H1 (cell line): ENCODE measurements around the gene TMEM212. TPM values are rescaled to one million over a fixed set of nuclear protein-coding genes. Genes with fewer than 3 reads are reported as not detected.

Experiments
- CTCF ChIA-PET: fragments of 300-600 bp; sonication (Branson Sonifier 250); formaldehyde crosslinking; loops from one replicate; lab custom pipeline; 2021; ENCODE audit not compliant: partially characterized antibody; lab: Charles Lee
- POLR2A ChIA-PET: fragments of 300-600 bp; sonication (Branson Sonifier 250); formaldehyde crosslinking; loops from one replicate; lab custom pipeline; 2021; ENCODE audit warnings: inconsistent platforms; ENCODE audit not compliant: partially characterized antibody; lab: Charles Lee
- DNase-seq, 2 experiments: peaks; one replicate each; pipeline versions ENCODE4 v3.0.0 to v3.0.0-alpha.2; 2010 to 2022; ENCODE audit warnings: low spot score in 2 of 2, low read depth in 1 of 2, mixed read lengths in 1 of 2
- FAIRE-seq: peaks from 2 replicates; lab custom pipeline; 2011; peaks lifted over from hg19 to GRCh38; lab: Jason Lieb, UNC
- H2AFZ ChIP-seq: 2 replicates; pipeline ENCODE4 v1.8.1; 2012; ENCODE audit warnings: low read length, inconsistent platforms
- H2AK5ac ChIP-seq: 2 replicates; pipeline ENCODE4 v1.6.1; 2013; ENCODE audit warnings: low read depth, low read length
- H2BK120ac ChIP-seq: replicated peaks from 2 replicates; pipeline ENCODE3; 2013; ENCODE audit warnings: low read depth, low read length, inconsistent platforms
- H2BK12ac ChIP-seq: 2 replicates; pipeline ENCODE4 v1.6.1; 2013; ENCODE audit warnings: low read depth, low read length
- H2BK15ac ChIP-seq: 2 replicates; pipeline ENCODE4 v1.6.1; 2013; ENCODE audit warnings: low read length
- H2BK20ac ChIP-seq: 2 replicates; pipeline ENCODE4 v1.6.1; 2013; ENCODE audit warnings: low read length
- H2BK5ac ChIP-seq: 2 replicates; pipeline ENCODE4 v1.6.1; 2013; ENCODE audit warnings: low read depth, low read length
- H3K14ac ChIP-seq: 2 replicates; pipeline ENCODE4 v1.6.1; 2013; ENCODE audit warnings: inconsistent platforms; ENCODE audit not compliant: insufficient read length
- H3K18ac ChIP-seq: 2 replicates; pipeline ENCODE4 v1.6.1; 2013; ENCODE audit warnings: low read length; ENCODE audit errors: extremely low read depth
- H3K23ac ChIP-seq: 2 replicates; pipeline ENCODE4 v1.6.1; 2013; ENCODE audit warnings: inconsistent platforms; ENCODE audit not compliant: insufficient read length
- H3K23me2 ChIP-seq: 2 replicates; pipeline ENCODE4 v1.6.1; 2013; ENCODE audit warnings: low read depth, low read length
- H3K27ac ChIP-seq: 2 replicates; pipeline ENCODE4 v1.6.1; 2011; ENCODE audit warnings: low read depth, low read length, inconsistent platforms
- H3K27me3 ChIP-seq, 4 experiments: replicated peaks in 1 of 4; 1 replicate in 1 of 4; 2 replicates in 3 of 4; pipeline versions ENCODE4 v1.6.1 to v1.8.1; 2011 to 2013; ENCODE audit warnings: low read length in 3 of 4, mild to moderate bottlenecking in 3 of 4, inconsistent platforms in 2 of 4, mixed read lengths in 2 of 4, moderate library complexity in 1 of 4; ENCODE audit not compliant: control insufficient read depth in 3 of 4, insufficient read depth in 3 of 4; ENCODE audit errors: extremely low read depth in 1 of 4
- H3K36me3 ChIP-seq, 4 experiments: 2 replicates each; pipeline versions ENCODE4 v1.6.1 to v1.8.1; 2011 to 2013; ENCODE audit warnings: mild to moderate bottlenecking in 4 of 4, low read length in 3 of 4, moderate library complexity in 2 of 4, control low read depth in 1 of 4, inconsistent platforms in 1 of 4; ENCODE audit not compliant: insufficient read depth in 4 of 4, control insufficient read depth in 2 of 4
- H3K4ac ChIP-seq: replicated peaks from 2 replicates; pipeline ENCODE3; 2013; ENCODE audit warnings: low read length, low read depth, mixed read lengths, inconsistent platforms; ENCODE audit not compliant: insufficient read length
- H3K4me1 ChIP-seq, 4 experiments: replicated peaks in 1 of 4; 1 replicate in 1 of 4; 2 replicates in 3 of 4; pipeline versions ENCODE4 v1.6.1 to v1.8.1; 2011 to 2013; ENCODE audit warnings: low read length in 3 of 4, inconsistent platforms in 2 of 4, mixed read lengths in 1 of 4; ENCODE audit not compliant: insufficient read depth in 4 of 4, control insufficient read depth in 3 of 4
- H3K4me2 ChIP-seq, 2 experiments: 2 replicates each; pipeline versions ENCODE4 v1.6.1 to v1.8.1; 2011 to 2013; ENCODE audit warnings: low read depth in 2 of 2, low read length in 2 of 2, control low read depth in 1 of 2, inconsistent platforms in 1 of 2, mild to moderate bottlenecking in 1 of 2; ENCODE audit not compliant: insufficient read depth in 1 of 2
- H3K4me3 ChIP-seq, 4 experiments: fragments of 200-600, 300-600 bp in 1 of 4; sonication (generic), shearing (Covaris generic), sonication (Bioruptor Twin) in 1 of 4; 2 replicates each; pipeline versions ENCODE4 v1.5.1 to v1.8.1; 2011 to 2016; ENCODE audit warnings: low read length in 4 of 4, low read depth in 3 of 4, control low read depth in 2 of 4, inconsistent platforms in 2 of 4, mild to moderate bottlenecking in 2 of 4, mixed read lengths in 1 of 4, moderate library complexity in 1 of 4; ENCODE audit not compliant: insufficient read depth in 2 of 4; ENCODE audit errors: extremely low read depth in 1 of 4
- H3K56ac ChIP-seq: replicated peaks from 2 replicates; pipeline ENCODE3; 2013; ENCODE audit warnings: low read depth, mild to moderate bottlenecking, mixed read lengths, low read length, inconsistent platforms; ENCODE audit not compliant: insufficient read length
- H3K79me1 ChIP-seq: 2 replicates; pipeline ENCODE4 v1.6.1; 2013; ENCODE audit warnings: low read depth, low read length, control low read depth
- H3K79me2 ChIP-seq, 2 experiments: 2 replicates each; pipeline versions ENCODE4 v1.6.1 to v1.8.1; 2012 to 2013; ENCODE audit warnings: low read length in 2 of 2, mild to moderate bottlenecking in 2 of 2, inconsistent platforms in 1 of 2; ENCODE audit not compliant: insufficient read depth in 2 of 2, control insufficient read depth in 1 of 2
- H3K9ac ChIP-seq, 4 experiments: replicated peaks in 1 of 4; 1 replicate in 1 of 4; 2 replicates in 3 of 4; pipeline versions ENCODE4 v1.6.1 to v1.8.1; 2011 to 2013; ENCODE audit warnings: low read depth in 3 of 4, low read length in 3 of 4, control low read depth in 2 of 4, mild to moderate bottlenecking in 2 of 4, moderate library complexity in 2 of 4, inconsistent platforms in 1 of 4; ENCODE audit errors: extremely low read depth in 1 of 4
- H3K9me3 ChIP-seq, 2 experiments: 2 replicates each; pipeline versions ENCODE4 v1.6.1 to v1.8.1; 2012 to 2013; ENCODE audit warnings: mild to moderate bottlenecking in 2 of 2, moderate library complexity in 2 of 2, control low read depth in 1 of 2, inconsistent platforms in 1 of 2, low read depth in 1 of 2, low read length in 1 of 2, mixed read lengths in 1 of 2; ENCODE audit not compliant: insufficient read depth in 2 of 2
- H4K20me1 ChIP-seq, 2 experiments: replicated peaks in 1 of 2; 2 replicates each; pipeline versions ENCODE3 to v1.8.1; 2011 to 2013; ENCODE audit warnings: inconsistent platforms in 2 of 2, low read length in 2 of 2, mild to moderate bottlenecking in 1 of 2; ENCODE audit not compliant: insufficient read depth in 2 of 2, control insufficient read depth in 1 of 2
- H4K5ac ChIP-seq: 2 replicates; pipeline ENCODE4 v1.6.1; 2013; ENCODE audit warnings: low read length, low read depth, mixed read lengths, inconsistent platforms; ENCODE audit not compliant: insufficient read length
- H4K8ac ChIP-seq: 2 replicates; pipeline ENCODE4 v1.8.0; 2013; ENCODE audit warnings: mild to moderate bottlenecking, moderate library complexity, low read length, inconsistent platforms; ENCODE audit not compliant: insufficient read depth; ENCODE audit errors: extremely low read depth
- H4K91ac ChIP-seq: replicated peaks from 2 replicates; pipeline ENCODE3; 2013; ENCODE audit warnings: low read length, mixed read lengths, inconsistent platforms; ENCODE audit not compliant: insufficient read length
- ASH2L ChIP-seq: fragments of 200-600, 300-600 bp; sonication (generic); IDR thresholded peaks from one replicate; pipeline ENCODE4 v1.7.1; 2017; ENCODE audit warnings: low read length
- CEBPB ChIP-seq: IDR thresholded peaks from 2 replicates; pipeline ENCODE4 v1.6.1; 2012; ENCODE audit warnings: low read depth, low read length
- CTCF ChIP-seq, 3 experiments: IDR thresholded peaks; 1 replicate in 2 of 3; 2 replicates in 1 of 3; pipeline versions ENCODE4 v1.5.1 to v1.6.1; 2011; ENCODE audit warnings: low read length in 3 of 3, mild to moderate bottlenecking in 3 of 3, inconsistent platforms in 2 of 3, low read depth in 1 of 3, moderate library complexity in 1 of 3; ENCODE audit not compliant: insufficient read depth in 1 of 3; ENCODE audit errors: control extremely low read depth in 1 of 3
- RBBP5 ChIP-seq: IDR thresholded peaks from 2 replicates; pipeline ENCODE4 v1.7.1; 2012; ENCODE audit warnings: low read depth, mild to moderate bottlenecking, inconsistent platforms, low read length, moderate library complexity, borderline replicate concordance
- SP1 ChIP-seq: IDR thresholded peaks from 2 replicates; pipeline ENCODE4 v1.6.1; 2011; ENCODE audit warnings: low read depth, low read length
- TBP ChIP-seq: IDR thresholded peaks from 2 replicates; pipeline ENCODE4 v1.6.1; 2011; ENCODE audit warnings: low read depth, low read length, improper control_type of control experiment
- TCF12 ChIP-seq: IDR thresholded peaks from 2 replicates; pipeline ENCODE4 v1.6.1; 2011; ENCODE audit warnings: low read depth, mild to moderate bottlenecking, low read length
- USF2 ChIP-seq: IDR thresholded peaks from 2 replicates; pipeline ENCODE4 v1.6.1; 2011; ENCODE audit warnings: low read length, improper control_type of control experiment
- YY1 ChIP-seq: IDR thresholded peaks from 2 replicates; pipeline ENCODE4 v1.6.1; 2011; ENCODE audit warnings: low read depth, mild to moderate bottlenecking, low read length
- WGBS, 2 experiments: shearing (Covaris generic) in 1 of 2; methylation state at CpG; one replicate each; pipeline versions ENCODE4 v1.1.6 to v1.1.7; 2013 to 2015; ENCODE audit warnings: low lambda C conversion rate in 2 of 2, mixed read lengths in 2 of 2, inconsistent platforms in 1 of 2, low coverage in 1 of 2, missing lambda C conversion rate in 1 of 2; ENCODE audit not compliant: insufficient replicate concordance in 2 of 2, insufficient coverage in 1 of 2, insufficient read length in 1 of 2; ENCODE audit errors: extremely low coverage in 1 of 2, missing lambda C conversion rate in 1 of 2; 5-methylcytosine and 5-hydroxymethylcytosine counted together
- polyA plus RNA-seq, 7 experiments: library from polyadenylated mRNA; depleted of rRNA in 3 of 7; stranded (reverse) in 5 of 7; unstranded in 2 of 7; fragments of >200 nt in 5 of 7; fragments of 200-250 nt in 2 of 7; gene quantifications; 1 replicate in 5 of 7; 2 replicates in 1 of 7; 4 replicates in 1 of 7; pipeline versions ENCODE4 v1.2.1 to v1.2.3, GENCODE V29; 2011 to 2013; ENCODE audit warnings: missing spikeins in 2 of 7, mixed read lengths in 2 of 7
- total RNA-seq: library from RNA; stranded (reverse); fragmentation: NEBNext Ultra II Directional; extraction: Animal tissue kit (Norgen Biotek cat#: 25700); gene quantifications from 2 replicates; pipeline ENCODE4 v1.2.1, GENCODE V29; 2021

The TMEM212 gene
- total and polyA plus RNA-seq, 2 of the 8 experiments (the other 6 are each of a cell fraction or from before 2014, with no cell fraction given) = not detected

GRCh38 chr3:171829841-171830517, 13.2 kb upstream of the TMEM212 start:
- Histone ChIP-seq H2BK5ac (no peak overlapping the region), H2AFZ (peak overlapping the region; percentile 78), H3K4me2 (no peak overlapping the region), H4K91ac (no peak overlapping the region), H3K9ac (no peak overlapping the region), H4K8ac (no peak overlapping the region), H2BK120ac (no peak overlapping the region), H3K23ac (no peak overlapping the region), H3K9me3 (no peaks in the 10 kb centered on the region), H3K4ac (no peak overlapping the region), H2BK20ac (no peak overlapping the region), H4K5ac (no peak overlapping the region), H4K20me1 (no peaks in the 10 kb centered on the region), H3K18ac (no peak overlapping the region), H3K4me1 (peaks cover 2 to 6% (median 3%) of the 10 kb centered on the region in 4 experiments; a peak in 5 of 7 replicates), H3K4me3 (no peak overlapping the region), H3K23me2 (no peaks in the 10 kb centered on the region), H3K36me3 (no peaks in the 10 kb centered on the region), H2BK12ac (no peak overlapping the region), H3K27ac (no peak overlapping the region), H3K27me3 (no peaks in the 10 kb centered on the region), H3K56ac (no peak overlapping the region), H3K14ac (no peak overlapping the region), H3K79me2 (no peaks in the 10 kb centered on the region), H2AK5ac (no peak overlapping the region), H2BK15ac (0 out of 2 replicates have a peak overlapping the region, but pooled peaks have one; percentile 33), H3K79me1 (no peaks in the 10 kb centered on the region)
- FAIRE-seq (peak; percentile 68), DNase-seq (peak in 1 of 2 experiments; percentile 73)
- ChIA-PET CTCF (interaction anchor here (0.7 to 3.9 kb wide), 28 partner anchors 8 to 863 kb away, joined by 3 to 25 read pairs (median 4); partner anchors contain the start of gene PLD1), POLR2A (interaction anchor here (0.8 kb wide), 1 partner anchor 20 kb away, joined by 3 read pairs; no protein-coding TSS in a partner anchor)
- 60% methylated on average over 6 of the region's 6 CpGs; no CpG with 5 or more reads in 1 of the 2 experiments for WGBS, 2 experiments
- TF ChIP-seq YY1 (0 out of 2 replicates have a peak, but pooled peaks have one; percentile 25), TCF12 (0 out of 2 replicates have a peak, but pooled peaks have one; percentile 53), CEBPB (no peak), TBP (0 out of 2 replicates have a peak, but pooled peaks have one; percentile 25), CTCF (IDR thresholded peaks at IDR 0.05; ENCODE audit: control extremely low read depth in 1 of 3, insufficient read depth in 1 of 3, low read depth in 1 of 3, low read length in 3 of 3) (peak; percentile 77 to 92 (median 89)), SP1 (no peak), RBBP5 (no peak), ASH2L (no peak), USF2 (no peak)
